ENCODE results near the gene RAB11FIP5.

Gene RAB11FIP5

GRCh38 chr2:73034661-73035375 is 77.9 kb downstream of the RAB11FIP5 start:
- no peak for DNase-seq (ENCODE audit: low read depth)

GRCh38 chr2:73033766-73034381 is 78.9 kb downstream of the RAB11FIP5 start:
- DNase-seq (ENCODE audit: low read depth): no peak

GRCh38 chr2:73033142-73033765 is 79.5 kb downstream of the RAB11FIP5 start:
- DNase-seq (ENCODE audit: low read depth): no peak

GRCh38 chr2:73032702-73033097 is 80.0 kb downstream of the RAB11FIP5 start:
- DNase-seq (ENCODE audit: low read depth): no peak

GRCh38 chr2:73031725-73032701 is 80.7 kb downstream of the RAB11FIP5 start:
- no peak for DNase-seq (ENCODE audit: low read depth)

DNA sequence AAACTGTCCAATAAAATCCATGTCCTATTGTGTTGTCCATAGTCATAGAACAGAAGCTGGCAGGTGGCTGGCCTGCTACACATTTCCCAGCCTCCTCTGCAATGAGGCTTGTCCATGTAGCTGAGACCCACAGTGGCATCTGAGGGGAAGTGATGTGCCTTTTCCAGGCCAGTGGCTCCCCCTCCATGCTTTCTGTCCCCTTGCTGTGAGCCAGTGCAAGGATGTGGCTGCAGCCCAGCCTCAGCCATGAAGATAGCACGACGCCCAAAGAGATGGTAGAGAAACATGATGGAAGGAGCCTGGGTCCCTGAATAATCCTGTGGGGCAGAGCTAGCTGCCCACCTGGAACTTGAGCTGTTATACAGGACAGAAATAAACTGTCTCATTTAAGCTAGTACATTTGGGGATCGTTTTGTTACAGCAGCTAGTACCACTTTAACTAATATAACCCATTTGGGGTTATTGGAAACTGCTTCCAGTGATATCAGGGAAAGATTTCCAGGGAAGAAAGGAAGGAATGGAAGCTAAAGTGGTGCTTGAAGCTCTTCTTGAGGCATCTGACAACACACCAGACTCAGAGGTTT is 81.6 kb downstream of the RAB11FIP5 start:
- no peak for DNase-seq (ENCODE audit: low read depth)

DNA sequence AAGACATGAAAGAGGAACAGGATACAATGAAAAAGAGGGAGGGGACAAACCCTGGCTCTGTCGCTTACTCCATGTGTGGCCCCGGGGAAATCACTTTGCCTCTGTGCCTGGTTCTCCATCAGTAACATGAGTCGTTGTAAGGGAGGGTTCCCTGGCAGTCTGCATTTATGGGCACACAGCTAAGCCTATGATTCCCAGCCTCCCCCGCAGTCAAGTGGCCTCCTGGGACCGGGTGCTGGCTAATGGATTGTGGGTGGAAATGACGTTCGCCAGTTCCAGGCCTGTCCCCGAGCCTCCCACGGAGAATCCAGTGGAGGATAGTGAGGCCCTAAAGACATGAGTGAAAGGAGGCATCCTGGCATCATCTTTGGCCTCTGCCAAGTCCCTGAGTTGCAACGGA is 83.9 kb downstream of the RAB11FIP5 start:
- no peak for DNase-seq (ENCODE audit: low read depth)

DNA sequence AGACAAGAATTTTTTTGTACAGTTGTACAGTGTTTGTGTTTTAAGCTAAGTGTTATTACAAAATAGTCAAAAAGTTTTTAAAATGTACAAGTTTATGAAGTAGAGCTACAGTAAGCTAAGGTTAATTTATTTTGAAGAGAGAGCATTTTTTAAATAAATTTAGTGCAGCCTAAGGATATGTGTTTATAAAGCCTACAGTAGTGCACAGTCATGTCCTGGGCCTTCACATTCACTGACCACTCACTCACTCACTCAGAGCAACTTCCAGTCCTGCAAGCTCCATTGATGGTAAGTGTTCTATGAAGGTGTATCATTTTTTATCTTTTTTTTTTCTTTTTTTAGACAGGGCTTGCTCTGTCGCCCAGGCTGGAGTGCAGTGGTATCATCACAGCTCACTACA is 85.4 kb downstream of the RAB11FIP5 start:
- no peak for DNase-seq (ENCODE audit: low read depth)

DNA sequence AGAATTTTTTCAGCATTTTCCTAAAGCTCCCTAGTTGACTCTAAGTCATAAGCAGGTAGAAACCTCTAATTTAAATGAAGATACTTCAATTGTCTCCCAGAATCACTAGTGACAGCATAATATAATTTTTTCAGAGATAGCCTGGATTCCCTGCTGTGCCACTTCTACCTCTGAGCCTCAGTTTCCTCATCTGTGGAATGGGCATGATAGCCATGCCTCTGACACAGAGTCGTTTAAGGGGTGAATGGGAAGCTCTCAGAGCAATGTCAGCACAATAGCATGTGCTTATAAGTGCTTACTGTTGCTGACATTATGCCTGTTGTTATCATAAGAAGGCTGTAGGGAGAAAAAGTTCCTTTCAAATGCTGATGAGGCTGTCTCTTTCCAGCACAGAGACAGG is 89.3 kb downstream of the RAB11FIP5 start:
- no peak for DNase-seq (ENCODE audit: low read depth)
